WTC11 (cell line): Measurements from ENCODE around the gene MDN1. TPM values are rescaled to one million over a fixed set of nuclear protein-coding genes. Genes with fewer than 3 reads are reported as not detected.

Experiments
- ATAC-seq: fragments of 200-7000 bp; cut with Tn5 transposase; 2 replicates; pipeline ENCODE4 v1.10.0; 2021; ENCODE audit warnings: mild to moderate bottlenecking, moderate library complexity
- CTCF ChIA-PET: fragments of 300-600 bp; sonication (Branson Sonifier 250); formaldehyde crosslinking; loops from one replicate; lab custom pipeline; 2021; ENCODE audit warnings: antibody characterized with exemption; lab: Charles Lee
- POLR2A ChIA-PET: fragments of 350-600 bp; sonication (Branson Sonifier 250); formaldehyde crosslinking; loops from one replicate; lab custom pipeline; 2021; ENCODE audit warnings: antibody characterized with exemption; lab: Charles Lee
- DNase-seq: peaks from one replicate; pipeline ENCODE4 v3.0.0; 2021; ENCODE audit warnings: low spot score
- H3K27ac Mint-ChIP-seq: 2 replicates; pipeline ENCODE4 v1.8.0; 2021; ENCODE audit warnings: mixed read lengths
- H3K27me3 Mint-ChIP-seq: 2 replicates; pipeline ENCODE4 v1.8.0; 2021; ENCODE audit warnings: low read depth, mild to moderate bottlenecking, moderate library complexity, mixed read lengths
- H3K36me3 Mint-ChIP-seq: 2 replicates; pipeline ENCODE4 v1.8.0; 2021; ENCODE audit warnings: mixed read lengths
- H3K4me1 Mint-ChIP-seq: 2 replicates; pipeline ENCODE4 v1.8.0; 2022; ENCODE audit warnings: mixed read lengths
- H3K4me3 Mint-ChIP-seq: 2 replicates; pipeline ENCODE4 v1.8.0; 2021; ENCODE audit warnings: mild to moderate bottlenecking, moderate library complexity, mixed read lengths
- H3K9me3 Mint-ChIP-seq: 2 replicates; pipeline ENCODE4 v1.8.0; 2021; ENCODE audit warnings: mixed read lengths
- ARID4B ChIP-seq: sonication (generic); formaldehyde crosslinking; IDR thresholded peaks from 2 replicates; pipeline ENCODE4 v1.8.0; 2023; ENCODE audit warnings: missing genetic modification reagents, mild to moderate bottlenecking, borderline replicate concordance
- ATF3 ChIP-seq: sonication (generic); formaldehyde crosslinking; conservative IDR thresholded peaks from 2 replicates; pipeline ENCODE4 v1.8.1; 2022; ENCODE audit warnings: mild to moderate bottlenecking, missing genetic modification reagents
- CDX4 ChIP-seq: fragments of 250-450 bp; sonication (Bioruptor Pico); IDR thresholded peaks from 2 replicates; pipeline ENCODE4 v1.9.0; 2021; ENCODE audit warnings: moderate library complexity, mild to moderate bottlenecking, inconsistent platforms, borderline replicate concordance
- CTCF ChIP-seq: fragments of 200-600 bp; IDR thresholded peaks from 2 replicates; pipeline ENCODE4 v1.8.0; 2022; ENCODE audit warnings: antibody characterized with exemption
- ELF4 ChIP-seq: sonication (generic); formaldehyde crosslinking; IDR thresholded peaks from 2 replicates; pipeline ENCODE4 v1.8.1; 2022; ENCODE audit warnings: low read depth, mild to moderate bottlenecking, moderate library complexity, missing genetic modification reagents
- ESRRA ChIP-seq: sonication (generic); formaldehyde crosslinking; IDR thresholded peaks from 2 replicates; pipeline ENCODE4 v1.8.1; 2022; ENCODE audit warnings: mild to moderate bottlenecking, missing genetic modification reagents, borderline replicate concordance
- ETV6 ChIP-seq: sonication (generic); formaldehyde crosslinking; IDR thresholded peaks from 2 replicates; pipeline ENCODE4 v1.8.1; 2022; ENCODE audit warnings: mild to moderate bottlenecking, missing genetic modification reagents
- FOXJ3 ChIP-seq: sonication (generic); formaldehyde crosslinking; IDR thresholded peaks from 2 replicates; pipeline ENCODE4 v1.9.0; 2021; ENCODE audit warnings: missing genetic modification reagents, mild to moderate bottlenecking, borderline replicate concordance
- IRF1 ChIP-seq: sonication (generic); formaldehyde crosslinking; IDR thresholded peaks from 2 replicates; pipeline ENCODE4 v1.8.0; 2023; ENCODE audit warnings: missing genetic modification reagents
- JUN ChIP-seq: sonication (generic); formaldehyde crosslinking; IDR thresholded peaks from 2 replicates; pipeline ENCODE4 v1.8.0; 2023; ENCODE audit warnings: mild to moderate bottlenecking, missing genetic modification reagents
- RELA ChIP-seq: sonication (generic); formaldehyde crosslinking; IDR thresholded peaks from 2 replicates; pipeline ENCODE4 v1.8.1; 2022; ENCODE audit warnings: missing genetic modification reagents, mild to moderate bottlenecking, borderline replicate concordance
- SP1 ChIP-seq: sonication (generic); formaldehyde crosslinking; conservative IDR thresholded peaks from 2 replicates; pipeline ENCODE4 v1.8.1; 2022; ENCODE audit warnings: missing genetic modification reagents
- USF2 ChIP-seq: sonication (generic); formaldehyde crosslinking; IDR thresholded peaks from 2 replicates; pipeline ENCODE4 v1.8.1; 2023; ENCODE audit warnings: mild to moderate bottlenecking, missing genetic modification reagents, moderate library complexity
- ZNF317 ChIP-seq: sonication (generic); formaldehyde crosslinking; IDR thresholded peaks from 2 replicates; pipeline ENCODE4 v1.8.1; 2023; ENCODE audit warnings: low read depth, mild to moderate bottlenecking, moderate library complexity, missing genetic modification reagents, borderline replicate concordance
- ZNF416 ChIP-seq: fragments of 250-450 bp; sonication (Bioruptor Pico); IDR thresholded peaks from 2 replicates; pipeline ENCODE4 v1.9.0; 2021; ENCODE audit warnings: mild to moderate bottlenecking, inconsistent platforms
- ZNF671 ChIP-seq: fragments of 250-450 bp; sonication (Bioruptor Pico); IDR thresholded peaks from 2 replicates; pipeline ENCODE4 v1.8.0; 2021; ENCODE audit warnings: mild to moderate bottlenecking
- total RNA-seq: library from RNA; stranded (reverse); gene quantifications from 3 replicates; pipeline ENCODE4 v1.2.3, GENCODE V29; 2021
- TF ChIP-seq, protein P1 (sequence below): sonication (generic); formaldehyde crosslinking; IDR thresholded peaks from 2 replicates; pipeline ENCODE4 v1.8.0; 2022; ENCODE audit warnings: mild to moderate bottlenecking, missing genetic modification reagents
- TF ChIP-seq, protein P2 (sequence below): sonication (generic); formaldehyde crosslinking; IDR thresholded peaks from 2 replicates; pipeline ENCODE4 v1.8.1; 2022; ENCODE audit warnings: low read depth, missing genetic modification reagents, borderline replicate concordance

The MDN1 gene
- total RNA-seq, 1 experiment from 2014 or later, result 195 TPM

GRCh38 chr6:89680150-89680549 is 139.4 kb downstream of the MDN1 start:
- H3K36me3 Mint-ChIP-seq, result peaks cover 89% of the 10 kb centered on the region
- no peak for TF ChIP-seq ZNF317 (CRISPR knock-in tag)
- TF ChIP-seq ZNF416 (CRISPR knock-in tag), result no peak
- TF ChIP-seq CDX4 (CRISPR knock-in tag), result no peak
- no peak for TF ChIP-seq IRF1 (CRISPR knock-in tag)
- TF ChIP-seq JUN (CRISPR knock-in tag), result no peak
- no peaks in the 10 kb centered on the region for H3K9me3 Mint-ChIP-seq
- H3K27ac Mint-ChIP-seq, result peak overlapping the region; percentile 88
- H3K4me3 Mint-ChIP-seq, result no peak overlapping the region
- peaks cover 42% of the 10 kb centered on the region for H3K4me1 Mint-ChIP-seq
- H3K27me3 Mint-ChIP-seq, result no peaks in the 10 kb centered on the region
- ChIA-PET CTCF (no interaction called here), POLR2A (no interaction called here)
- ATAC-seq, result no peak
- DNase-seq, result no peak

DNA sequence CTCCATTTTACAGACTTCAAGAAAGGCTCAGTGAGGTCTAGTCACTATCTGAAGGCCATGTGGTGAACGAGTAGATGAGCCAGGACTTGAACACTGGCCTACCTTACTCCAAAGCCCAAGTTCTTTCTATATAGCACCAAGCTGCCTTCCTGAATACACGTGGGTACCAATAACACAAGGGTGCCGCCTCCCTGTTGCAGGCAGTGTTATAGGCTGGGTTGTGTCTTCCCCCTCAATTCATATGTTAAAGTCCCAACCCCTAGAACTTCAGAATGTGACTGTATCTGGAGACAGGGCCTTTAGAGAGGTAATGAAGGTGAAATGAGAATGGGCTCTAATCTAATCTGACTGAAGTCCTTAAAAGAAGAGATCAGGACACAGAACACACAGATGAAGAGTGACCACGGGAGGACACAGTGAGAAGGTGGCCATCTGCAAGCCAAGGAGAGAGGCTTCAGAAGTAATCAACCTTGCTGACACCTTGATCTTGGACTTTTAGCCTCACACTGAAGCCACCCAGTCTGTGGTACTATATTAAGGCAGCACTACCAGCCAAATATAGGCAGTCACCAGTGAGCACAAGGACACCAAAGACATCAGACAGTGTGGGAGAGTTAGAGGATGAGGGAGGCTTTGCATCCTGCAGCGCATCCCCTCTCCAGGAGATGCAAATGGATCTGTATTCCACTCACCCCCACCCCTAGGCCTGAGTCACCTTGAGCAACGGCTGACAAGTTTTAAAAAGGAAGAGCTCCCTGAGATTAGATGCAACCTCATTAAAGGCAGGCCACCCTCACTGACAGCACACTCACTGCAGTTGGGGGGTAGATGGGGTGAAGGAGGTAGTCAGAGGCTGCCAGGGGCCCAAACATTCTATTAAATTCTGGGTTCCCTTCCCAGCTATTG is 140.1 kb downstream of the MDN1 start:
- ATAC-seq (peak; percentile 75), DNase-seq (no peak)
- Mint-ChIP-seq H3K27ac (peak overlapping the region; percentile 88), H3K36me3 (peaks cover 89% of the 10 kb centered on the region), H3K4me1 (peaks cover 42% of the 10 kb centered on the region), H3K9me3 (no peaks in the 10 kb centered on the region), H3K27me3 (no peaks in the 10 kb centered on the region), H3K4me3 (peak overlapping the region; percentile 6; the same call in 1 of the 2 replicates)
- ChIA-PET CTCF (interaction anchor here (1.1 to 1.4 kb wide), 2 partner anchors 113 to 367 kb away, joined by 3 to 4 read pairs; no protein-coding TSS in a partner anchor), POLR2A (no interaction called here)
- TF ChIP-seq ZNF671 (CRISPR knock-in tag) (no peak), ELF4 (CRISPR knock-in tag) (no peak), ZNF317 (CRISPR knock-in tag) (no peak), RELA (CRISPR knock-in tag) (no peak), CTCF (no peak), ETV6 (CRISPR knock-in tag) (peak; percentile 5; the same call in 1 of the 2 replicates), USF2 (0 out of 2 replicates have a peak, but pooled peaks have one; percentile 14), SP1 (CRISPR knock-in tag) (no peak), ESRRA (CRISPR knock-in tag) (no peak), FOXJ3 (CRISPR knock-in tag) (no peak), ATF3 (CRISPR knock-in tag) (no peak), ARID4B (no peak)
- TF ChIP-seq, protein P1, sequence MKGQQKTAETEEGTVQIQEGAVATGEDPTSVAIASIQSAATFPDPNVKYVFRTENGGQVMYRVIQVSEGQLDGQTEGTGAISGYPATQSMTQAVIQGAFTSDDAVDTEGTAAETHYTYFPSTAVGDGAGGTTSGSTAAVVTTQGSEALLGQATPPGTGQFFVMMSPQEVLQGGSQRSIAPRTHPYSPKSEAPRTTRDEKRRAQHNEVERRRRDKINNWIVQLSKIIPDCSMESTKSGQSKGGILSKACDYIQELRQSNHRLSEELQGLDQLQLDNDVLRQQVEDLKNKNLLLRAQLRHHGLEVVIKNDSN (CRISPR knock-in tag), result no peak
- TF ChIP-seq, protein P2, sequence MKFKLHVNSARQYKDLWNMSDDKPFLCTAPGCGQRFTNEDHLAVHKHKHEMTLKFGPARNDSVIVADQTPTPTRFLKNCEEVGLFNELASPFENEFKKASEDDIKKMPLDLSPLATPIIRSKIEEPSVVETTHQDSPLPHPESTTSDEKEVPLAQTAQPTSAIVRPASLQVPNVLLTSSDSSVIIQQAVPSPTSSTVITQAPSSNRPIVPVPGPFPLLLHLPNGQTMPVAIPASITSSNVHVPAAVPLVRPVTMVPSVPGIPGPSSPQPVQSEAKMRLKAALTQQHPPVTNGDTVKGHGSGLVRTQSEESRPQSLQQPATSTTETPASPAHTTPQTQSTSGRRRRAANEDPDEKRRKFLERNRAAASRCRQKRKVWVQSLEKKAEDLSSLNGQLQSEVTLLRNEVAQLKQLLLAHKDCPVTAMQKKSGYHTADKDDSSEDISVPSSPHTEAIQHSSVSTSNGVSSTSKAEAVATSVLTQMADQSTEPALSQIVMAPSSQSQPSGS (CRISPR knock-in tag), result no peak
